ENCODE data around the gene TNFRSF21.

The TNFRSF21 gene

GRCh38 chr6:47323887-47324286 is 14.2 kb upstream of the TNFRSF21 start:
- Histone ChIP-seq H3K4me1 (ENCODE audit: control insufficient read depth, insufficient read depth, low read depth, low read length) (no peaks in the 10 kb centered on the region), H2BK12ac (ENCODE audit: low read length in 2 of 2) (no peak overlapping the region), H2AFZ (ENCODE audit: low read depth, low read length) (no peak overlapping the region), H4K91ac (ENCODE audit: low read length) (no peak overlapping the region), H2BK120ac (ENCODE audit: low read depth, low read length) (no peak overlapping the region), H3K9me3 (ENCODE audit: control insufficient read depth, low read length) (no peaks in the 10 kb centered on the region), H3K14ac (ENCODE audit: low read length in 2 of 2) (no peak overlapping the region), H3K36me3 (ENCODE audit: control insufficient read depth in 1 of 2, insufficient read depth in 2 of 2, low read depth in 1 of 2, low read length in 2 of 2) (no peaks in the 10 kb centered on the region), H3K4me2 (ENCODE audit: low read length, poor library complexity, severe bottlenecking) (no peak overlapping the region), H2BK5ac (ENCODE audit: low read depth, low read length, poor library complexity, severe bottlenecking) (no peak overlapping the region), H3K23ac (ENCODE audit: low read length in 2 of 2) (no peak overlapping the region), H3K27ac (ENCODE audit: low read length, poor library complexity, severe bottlenecking) (no peak overlapping the region), H4K8ac (ENCODE audit: low read length) (no peak overlapping the region), H3K9ac (ENCODE audit: low read length) (no peak overlapping the region), H2BK15ac (ENCODE audit: low read depth, poor library complexity, severe bottlenecking) (no peak overlapping the region), H3K4ac (ENCODE audit: low read depth in 1 of 2, low read length in 2 of 2) (no peak overlapping the region), H3K79me1 (replicated peaks; ENCODE audit: low read length, poor library complexity, severe bottlenecking) (no peaks in the 10 kb centered on the region), H3K4me3 (ENCODE audit: insufficient read depth in 1 of 2, low read depth in 1 of 2, low read length in 2 of 2) (no peak overlapping the region), H2AK5ac (ENCODE audit: low read length, severe bottlenecking) (no peak overlapping the region), H3K18ac (ENCODE audit: low read depth in 1 of 2, low read length in 2 of 2) (no peak overlapping the region), H3K27me3 (ENCODE audit: control insufficient read depth in 1 of 2, insufficient read depth in 1 of 2, low read length in 2 of 2) (peaks cover 0 to 6% of the 10 kb centered on the region in 2 experiments)
- DNase-seq = no peak
- 67% methylated on average over 1 of the region's 1 CpG for WGBS

GRCh38 chr6:47323321-47323720 is 13.6 kb upstream of the TNFRSF21 start:
- Histone ChIP-seq H3K4me1 (ENCODE audit: control insufficient read depth, insufficient read depth, low read depth, low read length) (no peaks in the 10 kb centered on the region), H2BK15ac (ENCODE audit: low read depth, poor library complexity, severe bottlenecking) (no peak overlapping the region), H2AK5ac (ENCODE audit: low read length, severe bottlenecking) (no peak overlapping the region), H3K4ac (ENCODE audit: low read depth in 1 of 2, low read length in 2 of 2) (no peak overlapping the region), H3K36me3 (ENCODE audit: control insufficient read depth in 1 of 2, insufficient read depth in 2 of 2, low read depth in 1 of 2, low read length in 2 of 2) (no peaks in the 10 kb centered on the region), H2AFZ (ENCODE audit: low read depth, low read length) (no peak overlapping the region), H3K18ac (ENCODE audit: low read depth in 1 of 2, low read length in 2 of 2) (no peak overlapping the region), H3K9ac (ENCODE audit: low read length) (no peak overlapping the region), H3K4me2 (ENCODE audit: low read length, poor library complexity, severe bottlenecking) (no peak overlapping the region), H3K23ac (ENCODE audit: low read length in 2 of 2) (no peak overlapping the region), H2BK12ac (ENCODE audit: low read length in 2 of 2) (no peak overlapping the region), H2BK120ac (ENCODE audit: low read depth, low read length) (no peak overlapping the region), H4K8ac (ENCODE audit: low read length) (no peak overlapping the region), H3K27me3 (ENCODE audit: control insufficient read depth in 1 of 2, insufficient read depth in 1 of 2, low read length in 2 of 2) (peaks cover 0 to 6% of the 10 kb centered on the region in 2 experiments), H3K4me3 (ENCODE audit: insufficient read depth in 1 of 2, low read depth in 1 of 2, low read length in 2 of 2) (no peak overlapping the region), H3K27ac (ENCODE audit: low read length, poor library complexity, severe bottlenecking) (no peak overlapping the region), H4K91ac (ENCODE audit: low read length) (no peak overlapping the region), H3K9me3 (ENCODE audit: control insufficient read depth, low read length) (no peaks in the 10 kb centered on the region), H2BK5ac (ENCODE audit: low read depth, low read length, poor library complexity, severe bottlenecking) (no peak overlapping the region), H3K14ac (ENCODE audit: low read length in 2 of 2) (no peak overlapping the region), H3K79me1 (replicated peaks; ENCODE audit: low read length, poor library complexity, severe bottlenecking) (no peaks in the 10 kb centered on the region)
- WGBS = 100% methylated on average over 2 of the region's 2 CpGs
- DNase-seq = no peak

- Histone ChIP-seq H3K9me3 (ENCODE audit: control insufficient read depth, low read length) (no peaks in the 10 kb centered on the region), H3K18ac (ENCODE audit: low read depth in 1 of 2, low read length in 2 of 2) (no peak overlapping the region), H3K79me1 (replicated peaks; ENCODE audit: low read length, poor library complexity, severe bottlenecking) (no peaks in the 10 kb centered on the region), H3K23ac (ENCODE audit: low read length in 2 of 2) (no peak overlapping the region), H2BK120ac (ENCODE audit: low read depth, low read length) (no peak overlapping the region), H4K91ac (ENCODE audit: low read length) (no peak overlapping the region), H2BK5ac (ENCODE audit: low read depth, low read length, poor library complexity, severe bottlenecking) (no peak overlapping the region), H3K4me2 (ENCODE audit: low read length, poor library complexity, severe bottlenecking) (no peak overlapping the region), H2AK5ac (ENCODE audit: low read length, severe bottlenecking) (no peak overlapping the region), H3K14ac (ENCODE audit: low read length in 2 of 2) (no peak overlapping the region), H3K36me3 (ENCODE audit: control insufficient read depth in 1 of 2, insufficient read depth in 2 of 2, low read depth in 1 of 2, low read length in 2 of 2) (no peaks in the 10 kb centered on the region), H2AFZ (ENCODE audit: low read depth, low read length) (no peak overlapping the region), H3K9ac (ENCODE audit: low read length) (no peak overlapping the region), H2BK12ac (ENCODE audit: low read length in 2 of 2) (no peak overlapping the region), H3K27me3 (ENCODE audit: control insufficient read depth in 1 of 2, insufficient read depth in 1 of 2, low read length in 2 of 2) (peaks cover 0 to 6% of the 10 kb centered on the region in 2 experiments), H4K8ac (ENCODE audit: low read length) (no peak overlapping the region), H3K4me1 (ENCODE audit: control insufficient read depth, insufficient read depth, low read depth, low read length) (no peaks in the 10 kb centered on the region), H2BK15ac (ENCODE audit: low read depth, poor library complexity, severe bottlenecking) (no peak overlapping the region), H3K4me3 (ENCODE audit: insufficient read depth in 1 of 2, low read depth in 1 of 2, low read length in 2 of 2) (no peak overlapping the region), H3K4ac (ENCODE audit: low read depth in 1 of 2, low read length in 2 of 2) (no peak overlapping the region), H3K27ac (ENCODE audit: low read length, poor library complexity, severe bottlenecking) (no peak overlapping the region)
- no peak for DNase-seq
- WGBS = 83% methylated on average over 4 of the region's 4 CpGs
These were observed 11.9 kb upstream of the TNFRSF21 start for GRCh38 chr6:47321577-47321976.

- WGBS = 42% methylated on average over 4 of the region's 4 CpGs
These were observed 10.2 kb upstream of the TNFRSF21 start for GRCh38 chr6:47319867-47320266.

More at GRCh38 chr6:47319867-47320266, 10.2 kb upstream of the TNFRSF21 start:
- no peak for DNase-seq
- Histone ChIP-seq H2BK12ac (ENCODE audit: low read length in 2 of 2) (no peak overlapping the region), H3K14ac (ENCODE audit: low read length in 2 of 2) (no peak overlapping the region), H4K91ac (ENCODE audit: low read length) (no peak overlapping the region), H2BK15ac (ENCODE audit: low read depth, poor library complexity, severe bottlenecking) (no peak overlapping the region), H2AFZ (ENCODE audit: low read depth, low read length) (no peak overlapping the region), H3K4me2 (ENCODE audit: low read length, poor library complexity, severe bottlenecking) (no peak overlapping the region), H3K9me3 (ENCODE audit: control insufficient read depth, low read length) (no peaks in the 10 kb centered on the region), H3K4me3 (ENCODE audit: insufficient read depth in 1 of 2, low read depth in 1 of 2, low read length in 2 of 2) (no peak overlapping the region), H2BK120ac (ENCODE audit: low read depth, low read length) (no peak overlapping the region), H3K27ac (ENCODE audit: low read length, poor library complexity, severe bottlenecking) (no peak overlapping the region), H3K9ac (ENCODE audit: low read length) (no peak overlapping the region), H3K27me3 (ENCODE audit: control insufficient read depth in 1 of 2, insufficient read depth in 1 of 2, low read length in 2 of 2) (peaks cover 0 to 6% of the 10 kb centered on the region in 2 experiments), H2BK5ac (ENCODE audit: low read depth, low read length, poor library complexity, severe bottlenecking) (no peak overlapping the region), H3K36me3 (ENCODE audit: control insufficient read depth in 1 of 2, insufficient read depth in 2 of 2, low read depth in 1 of 2, low read length in 2 of 2) (no peaks in the 10 kb centered on the region), H3K4me1 (ENCODE audit: control insufficient read depth, insufficient read depth, low read depth, low read length) (peaks cover 2% of the 10 kb centered on the region), H2AK5ac (ENCODE audit: low read length, severe bottlenecking) (no peak overlapping the region), H3K79me1 (replicated peaks; ENCODE audit: low read length, poor library complexity, severe bottlenecking) (no peaks in the 10 kb centered on the region), H3K23ac (ENCODE audit: low read length in 2 of 2) (no peak overlapping the region), H3K18ac (ENCODE audit: low read depth in 1 of 2, low read length in 2 of 2) (no peak overlapping the region), H4K8ac (ENCODE audit: low read length) (no peak overlapping the region), H3K4ac (ENCODE audit: low read depth in 1 of 2, low read length in 2 of 2) (no peak overlapping the region)

Measured in mesenchymal stem cell (in vitro differentiated cells and primary cell).